PC-9 (cell line): ENCODE results near the gene ATP2B2. TPM values are rescaled to one million over a fixed set of nuclear protein-coding genes. Genes with fewer than 3 reads are reported as not detected.

Source experiments
- BruUV-seq: library from RNA; stranded (reverse); fragments of 400-500 nt; replicated peaks from 2 replicates; lab custom pipeline; 2021; lab: Mats Ljungman, UMichigan
- CTCF ChIA-PET: fragments of 300-600 bp; sonication (Branson Sonifier 250); formaldehyde crosslinking; loops from one replicate; lab custom pipeline; 2022; ENCODE audit warnings: antibody characterized with exemption; lab: Charles Lee
- POLR2A ChIA-PET: fragments of 300-600 bp; sonication (Branson Sonifier 250); formaldehyde crosslinking; loops from one replicate; lab custom pipeline; 2022; ENCODE audit warnings: antibody characterized with exemption; ENCODE audit not compliant: unreplicated experiment; lab: Charles Lee
- DNase-seq, 2 experiments: peaks; one replicate each; pipeline versions ENCODE4 v3.0.0 to v3.0.0-alpha.2; 2015 to 2022; ENCODE audit warnings: mixed read lengths in 1 of 2
- H2AFZ ChIP-seq: fragments of 200-600 bp; sonication (generic); 2 replicates; pipeline ENCODE4 v1.8.1; 2017; ENCODE audit warnings: antibody characterized with exemption
- H3F3A ChIP-seq: fragments of 200-600 bp; sonication (generic); 2 replicates; pipeline ENCODE4 v1.8.1; 2017; ENCODE audit warnings: antibody characterized with exemption, mild to moderate bottlenecking, low read depth; ENCODE audit not compliant: insufficient read depth
- H3K27ac ChIP-seq: fragments of 200-600 bp; sonication (generic); 2 replicates; pipeline ENCODE4 v1.6.1; 2016; ENCODE audit warnings: mixed run types
- H3K27me3 ChIP-seq: fragments of 200-600 bp; sonication (generic); 2 replicates; pipeline ENCODE4 v1.6.1; 2016; ENCODE audit warnings: low read depth, mixed run types; ENCODE audit not compliant: insufficient read depth
- H3K36me3 ChIP-seq: fragments of 200-600 bp; sonication (generic); 2 replicates; pipeline ENCODE4 v1.6.1; 2016; ENCODE audit warnings: low read depth, mixed run types
- H3K4me1 ChIP-seq: fragments of 200-600 bp; sonication (generic); replicated peaks from 2 replicates; pipeline ENCODE4 v1.6.1; 2016; ENCODE audit warnings: mixed run types; ENCODE audit not compliant: insufficient read depth
- H3K4me2 ChIP-seq: fragments of 200-600 bp; sonication (generic); 2 replicates; pipeline ENCODE4 v1.6.1; 2017; ENCODE audit warnings: mixed run types
- H3K4me3 ChIP-seq: fragments of 200-600 bp; sonication (generic); 2 replicates; pipeline ENCODE4 v1.6.1; 2016; ENCODE audit warnings: mixed run types
- H3K79me2 ChIP-seq: fragments of 200-600 bp; sonication (generic); 2 replicates; pipeline ENCODE4 v1.6.1; 2017; ENCODE audit warnings: low read depth, mixed run types
- H3K9me2 ChIP-seq: fragments of 200-600 bp; sonication (generic); 2 replicates; pipeline ENCODE4 v1.8.1; 2017; ENCODE audit warnings: mild to moderate bottlenecking; ENCODE audit not compliant: insufficient read depth
- H3K9me3 ChIP-seq: fragments of 200-600 bp; sonication (generic); 2 replicates; pipeline ENCODE4 v1.8.1; 2016; ENCODE audit warnings: low read depth; ENCODE audit not compliant: insufficient read depth
- H4K20me1 ChIP-seq: fragments of 200-600 bp; sonication (generic); 2 replicates; pipeline ENCODE4 v1.8.1; 2017; ENCODE audit not compliant: insufficient read depth
- CTCF ChIP-seq: fragments of 200-600 bp; sonication (generic); conservative IDR thresholded peaks from 2 replicates; pipeline ENCODE4 v1.6.1; 2017; ENCODE audit warnings: mixed run types, antibody characterized with exemption, mild to moderate bottlenecking, moderate library complexity
- EZH2 ChIP-seq: fragments of 200-600 bp; sonication (generic); IDR thresholded peaks from 2 replicates; pipeline ENCODE4 v1.8.0; 2017; ENCODE audit warnings: antibody characterized with exemption, low read depth
- intact Hi-C: fragments of 100-400 bp; cut with micrococcal nuclease; formaldehyde crosslinking; loops from one replicate; pipeline ENCODE4 v1.10.0; 2022; ENCODE audit not compliant: unreplicated experiment
- total RNA-seq: library from RNA; stranded (reverse); gene quantifications from 2 replicates; pipeline ENCODE4 v1.2.3, GENCODE V29; 2021

Gene ATP2B2
- total RNA-seq, 1 experiment from 2014 or later = not detected

DNA sequence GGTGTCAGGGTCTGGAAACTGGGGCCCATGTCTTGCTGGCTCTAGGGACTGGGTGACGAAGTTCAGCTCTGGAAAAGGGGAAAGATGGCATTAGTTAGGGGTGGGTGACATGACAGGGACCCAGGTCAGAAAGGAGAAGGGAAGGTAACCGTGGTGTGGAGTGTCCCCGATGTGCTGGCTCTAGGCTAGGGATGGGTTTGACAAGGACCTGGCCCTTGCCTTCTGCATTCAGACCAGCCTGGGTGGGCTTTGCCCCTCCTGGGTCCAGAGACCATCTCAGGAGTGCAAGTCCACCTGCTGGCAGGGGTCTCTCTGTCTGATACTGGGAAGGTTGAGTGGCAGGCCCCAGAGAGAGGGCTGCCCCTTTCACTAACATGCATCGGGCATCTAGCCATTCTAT lies 28.7 kb upstream of the ATP2B2 start:
- Histone ChIP-seq H3K36me3 (no peaks in the 10 kb centered on the region), H3K27ac (no peak overlapping the region), H2AFZ (no peak overlapping the region), H3K9me3 (no peaks in the 10 kb centered on the region), H3K4me2 (no peak overlapping the region), H3F3A (no peaks in the 10 kb centered on the region), H3K4me1 (no peaks in the 10 kb centered on the region), H3K9me2 (no peaks in the 10 kb centered on the region), H3K4me3 (no peak overlapping the region), H4K20me1 (no peaks in the 10 kb centered on the region), H3K79me2 (no peaks in the 10 kb centered on the region), H3K27me3 (peaks cover 66% of the 10 kb centered on the region)
- CTCF ChIA-PET = no interaction called here
- POLR2A ChIA-PET = no interaction called here
- TF ChIP-seq CTCF (no peak), EZH2 (no peak)
- no peak for DNase-seq
- intact Hi-C loops = no loop called here
- BruUV-seq = no TSS peak

GRCh38 chr3:10533737-10534023 lies 28.3 kb upstream of the ATP2B2 start:
- no peaks in the 10 kb centered on the region for H3F3A ChIP-seq
- ChIA-PET POLR2A (no interaction called here), CTCF (no interaction called here)
- H3K36me3 ChIP-seq = no peaks in the 10 kb centered on the region
- intact Hi-C loops = no loop called here
- H3K27ac ChIP-seq = no peak overlapping the region
- no peaks in the 10 kb centered on the region for H3K79me2 ChIP-seq
- no peaks in the 10 kb centered on the region for H3K9me3 ChIP-seq
- H3K4me2 ChIP-seq = no peak overlapping the region
- no peak overlapping the region for H3K4me3 ChIP-seq
- BruUV-seq = no TSS peak
- DNase-seq = no peak
- no peaks in the 10 kb centered on the region for H4K20me1 ChIP-seq
- H3K4me1 ChIP-seq = no peaks in the 10 kb centered on the region
- no peak for TF ChIP-seq CTCF
- no peak for TF ChIP-seq EZH2
- no peak overlapping the region for H2AFZ ChIP-seq
- H3K9me2 ChIP-seq = no peaks in the 10 kb centered on the region
- H3K27me3 ChIP-seq = peaks cover 70% of the 10 kb centered on the region

- H3K27me3 ChIP-seq = peaks cover 76% of the 10 kb centered on the region
- TF ChIP-seq CTCF = no peak
- no peak for TF ChIP-seq EZH2
- POLR2A ChIA-PET = no interaction called here
These were observed 27.8 kb upstream of the ATP2B2 start for GRCh38 chr3:10532939-10533736.

More at GRCh38 chr3:10532939-10533736, 27.8 kb upstream of the ATP2B2 start:
- no peaks in the 10 kb centered on the region for H3K79me2 ChIP-seq
- H3K36me3 ChIP-seq = no peaks in the 10 kb centered on the region
- no TSS peak for BruUV-seq
- intact Hi-C loops = no loop called here
- no peaks in the 10 kb centered on the region for H3K4me1 ChIP-seq
- DNase-seq = no peak
- H3K9me3 ChIP-seq = no peaks in the 10 kb centered on the region
- H3K9me2 ChIP-seq = no peaks in the 10 kb centered on the region
- no peak overlapping the region for H3K4me2 ChIP-seq
- H4K20me1 ChIP-seq = no peaks in the 10 kb centered on the region
- H2AFZ ChIP-seq = no peak overlapping the region
- no peak overlapping the region for H3K4me3 ChIP-seq
- CTCF ChIA-PET = no interaction called here
- no peaks in the 10 kb centered on the region for H3F3A ChIP-seq
- H3K27ac ChIP-seq = no peak overlapping the region
